ENCODE measurements around the gene RPRD1B.
"Not testable (repeated sequence)": the region's sequence is repeated elsewhere in the genome, so short reads cannot be mapped to it uniquely, and the experiment has no call there.

The RPRD1B gene

DNA sequence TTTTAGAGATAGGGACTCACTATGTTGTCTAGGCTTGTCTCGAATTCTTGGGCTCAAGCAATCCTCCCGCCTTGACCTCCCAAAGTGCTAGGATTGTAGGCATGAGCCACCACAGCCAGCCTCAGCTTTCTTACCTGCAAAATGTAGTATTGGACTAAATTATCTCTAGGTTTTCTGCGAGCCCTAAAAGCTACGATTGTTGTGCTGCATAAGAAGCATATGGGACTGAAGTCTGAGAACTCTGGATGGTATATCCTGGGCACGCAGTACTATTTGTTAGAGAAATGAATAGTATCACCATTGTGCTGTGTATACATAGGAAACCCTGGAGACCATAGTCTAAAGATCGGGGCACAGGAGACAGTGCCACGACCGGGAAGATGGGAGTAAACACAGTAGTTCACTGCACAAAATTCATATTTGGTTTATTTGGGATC, 60.1 kb downstream of the RPRD1B start:
- DNase-seq (ENCODE audit: low read depth), result no peak
- H3K4me3 ChIP-seq (ENCODE audit: control insufficient read depth, low read depth, low read length), result no peak overlapping the region
- TF ChIP-seq, protein P1, sequence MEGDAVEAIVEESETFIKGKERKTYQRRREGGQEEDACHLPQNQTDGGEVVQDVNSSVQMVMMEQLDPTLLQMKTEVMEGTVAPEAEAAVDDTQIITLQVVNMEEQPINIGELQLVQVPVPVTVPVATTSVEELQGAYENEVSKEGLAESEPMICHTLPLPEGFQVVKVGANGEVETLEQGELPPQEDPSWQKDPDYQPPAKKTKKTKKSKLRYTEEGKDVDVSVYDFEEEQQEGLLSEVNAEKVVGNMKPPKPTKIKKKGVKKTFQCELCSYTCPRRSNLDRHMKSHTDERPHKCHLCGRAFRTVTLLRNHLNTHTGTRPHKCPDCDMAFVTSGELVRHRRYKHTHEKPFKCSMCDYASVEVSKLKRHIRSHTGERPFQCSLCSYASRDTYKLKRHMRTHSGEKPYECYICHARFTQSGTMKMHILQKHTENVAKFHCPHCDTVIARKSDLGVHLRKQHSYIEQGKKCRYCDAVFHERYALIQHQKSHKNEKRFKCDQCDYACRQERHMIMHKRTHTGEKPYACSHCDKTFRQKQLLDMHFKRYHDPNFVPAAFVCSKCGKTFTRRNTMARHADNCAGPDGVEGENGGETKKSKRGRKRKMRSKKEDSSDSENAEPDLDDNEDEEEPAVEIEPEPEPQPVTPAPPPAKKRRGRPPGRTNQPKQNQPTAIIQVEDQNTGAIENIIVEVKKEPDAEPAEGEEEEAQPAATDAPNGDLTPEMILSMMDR (IDR thresholded peaks at IDR 0.05; ENCODE audit: control insufficient read depth, insufficient read depth, low read depth, low read length, missing control alignments), result no peak

DNA sequence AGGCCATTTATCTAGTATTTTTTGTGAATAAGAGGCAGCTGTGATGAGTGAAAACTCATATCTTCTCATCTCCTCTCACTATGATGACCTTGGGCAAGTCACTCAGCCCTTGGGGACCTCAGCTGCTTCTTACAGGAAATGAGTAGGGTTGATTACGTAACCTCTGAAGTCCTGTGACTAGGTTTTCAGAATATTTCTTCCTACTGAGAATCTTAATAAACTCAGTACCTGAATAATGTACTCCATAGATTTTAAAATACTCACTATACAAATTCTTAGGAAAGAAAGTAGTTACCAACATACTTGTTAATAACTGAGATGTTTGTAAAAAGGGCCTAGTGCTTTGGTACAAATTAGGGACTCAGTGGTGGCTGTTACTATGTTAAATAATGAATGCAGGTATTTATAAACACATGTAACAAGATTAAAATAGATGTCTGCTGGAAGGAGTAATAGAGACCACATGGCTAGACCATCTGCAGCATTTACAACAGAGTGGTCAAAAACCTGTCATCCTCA, 60.9 kb downstream of the RPRD1B start:
- DNase-seq (ENCODE audit: low read depth), result no peak
- TF ChIP-seq, protein P1 (IDR thresholded peaks at IDR 0.05; ENCODE audit: control insufficient read depth, insufficient read depth, low read depth, low read length, missing control alignments), result no peak
- H3K4me3 ChIP-seq (ENCODE audit: control insufficient read depth, low read depth, low read length), result no peak overlapping the region

DNA sequence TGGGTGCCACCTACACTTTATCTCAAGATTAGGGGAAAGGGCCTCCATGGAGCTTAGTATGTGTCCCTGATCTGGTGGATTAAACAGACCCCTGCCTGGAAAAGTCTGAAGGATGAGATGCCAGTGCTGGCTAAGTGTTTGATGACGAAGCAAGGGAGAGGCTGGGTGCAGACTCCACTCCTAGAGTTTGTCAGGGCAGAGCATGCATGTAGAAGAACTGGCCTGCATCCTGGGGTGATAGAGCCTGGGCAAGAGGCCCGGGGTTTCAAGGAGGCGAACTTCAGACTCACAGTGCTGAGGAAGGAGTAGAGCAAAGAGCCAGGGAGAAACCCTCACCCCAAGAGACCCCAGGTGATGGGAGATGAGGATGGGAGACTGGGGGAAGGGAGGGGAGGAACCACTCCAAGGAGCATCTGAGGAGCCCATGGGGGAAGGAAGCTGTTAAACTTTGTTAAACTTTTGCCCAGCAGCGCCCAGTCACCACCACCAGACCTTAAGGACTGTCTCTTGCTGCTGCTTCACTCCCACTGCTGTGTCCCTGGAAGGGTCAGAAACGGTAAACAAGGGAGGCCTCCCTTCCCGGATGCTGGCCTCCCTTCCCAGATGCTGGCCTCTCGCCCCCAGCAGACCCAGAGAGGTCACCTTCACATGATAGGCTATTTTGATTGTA, 61.6 kb downstream of the RPRD1B start:
- DNase-seq (ENCODE audit: low read depth), result no peak
- no peak overlapping the region for H3K4me3 ChIP-seq (ENCODE audit: control insufficient read depth, low read depth, low read length)
- TF ChIP-seq, protein P1 (IDR thresholded peaks at IDR 0.05; ENCODE audit: control insufficient read depth, insufficient read depth, low read depth, low read length, missing control alignments), result no peak

DNA sequence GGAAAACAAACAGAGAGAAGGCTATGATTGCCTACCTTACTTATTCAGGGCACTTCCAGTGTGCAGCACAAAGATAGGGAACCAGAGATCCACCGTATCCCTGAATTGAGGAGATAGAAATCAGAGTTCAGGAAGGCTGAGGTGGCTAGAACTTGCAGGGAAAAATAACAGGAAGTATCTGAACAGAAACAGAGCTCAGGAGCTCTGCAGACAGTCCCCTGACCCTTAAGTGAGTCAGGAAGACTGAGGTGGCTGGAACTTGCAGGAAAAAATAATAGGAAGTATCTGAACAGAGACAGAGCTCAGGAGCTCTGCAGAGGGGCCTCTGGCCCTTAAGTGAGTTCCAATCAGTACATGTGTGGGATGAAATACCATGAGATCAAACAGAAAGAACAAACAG, 65.4 kb downstream of the RPRD1B start:
- TF ChIP-seq, protein P1 (IDR thresholded peaks at IDR 0.05; ENCODE audit: control insufficient read depth, insufficient read depth, low read depth, low read length, missing control alignments), result no peak
- DNase-seq (ENCODE audit: low read depth), result no peak
- no peak overlapping the region for H3K4me3 ChIP-seq (ENCODE audit: control insufficient read depth, low read depth, low read length)

DNA sequence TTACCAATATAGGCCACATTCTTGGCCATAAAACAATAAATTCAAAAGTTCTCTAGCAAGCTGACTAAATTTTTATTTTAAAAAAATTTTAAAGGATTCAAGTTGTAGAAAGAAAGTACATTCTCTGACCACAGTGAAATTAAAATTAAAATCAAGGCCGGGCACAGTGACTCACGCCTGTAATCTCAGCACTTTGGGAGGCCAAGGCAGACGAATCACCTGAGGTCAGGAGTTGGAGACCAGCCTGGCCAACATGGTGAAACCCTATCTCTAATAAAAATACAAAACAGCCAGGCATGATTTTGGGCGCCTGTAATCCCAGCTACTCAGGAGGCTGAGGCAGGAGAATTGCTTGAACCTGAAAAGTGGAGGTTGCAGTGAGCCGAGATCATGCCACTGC, 68.7 kb downstream of the RPRD1B start:
- H3K4me3 ChIP-seq (ENCODE audit: control insufficient read depth, low read depth, low read length); DNase-seq (ENCODE audit: low read depth): not testable (repeated sequence)

DNA sequence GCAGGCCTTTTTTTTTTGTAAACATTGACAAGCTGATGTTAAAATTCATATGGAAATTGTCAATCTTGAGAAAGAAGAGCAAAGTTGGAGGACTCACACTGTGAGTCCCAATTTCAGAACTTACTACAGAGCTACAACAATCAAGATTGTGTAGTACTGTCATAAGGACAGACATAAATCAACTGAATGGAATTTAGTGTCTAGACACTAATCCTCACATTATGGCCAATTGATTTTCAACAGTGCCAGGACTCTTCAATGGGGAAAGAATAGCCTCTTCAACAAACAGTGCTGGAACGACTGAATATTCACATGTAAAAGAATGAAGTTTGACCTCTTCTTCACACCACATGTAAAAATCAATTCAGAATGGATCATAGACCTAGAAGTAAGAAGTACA, 70.7 kb downstream of the RPRD1B start:
- TF ChIP-seq, protein P1 (IDR thresholded peaks at IDR 0.05; ENCODE audit: control insufficient read depth, insufficient read depth, low read depth, low read length, missing control alignments), result no peak
- no peak for DNase-seq (ENCODE audit: low read depth)
- H3K4me3 ChIP-seq (ENCODE audit: control insufficient read depth, low read depth, low read length), result no peak overlapping the region

DNA sequence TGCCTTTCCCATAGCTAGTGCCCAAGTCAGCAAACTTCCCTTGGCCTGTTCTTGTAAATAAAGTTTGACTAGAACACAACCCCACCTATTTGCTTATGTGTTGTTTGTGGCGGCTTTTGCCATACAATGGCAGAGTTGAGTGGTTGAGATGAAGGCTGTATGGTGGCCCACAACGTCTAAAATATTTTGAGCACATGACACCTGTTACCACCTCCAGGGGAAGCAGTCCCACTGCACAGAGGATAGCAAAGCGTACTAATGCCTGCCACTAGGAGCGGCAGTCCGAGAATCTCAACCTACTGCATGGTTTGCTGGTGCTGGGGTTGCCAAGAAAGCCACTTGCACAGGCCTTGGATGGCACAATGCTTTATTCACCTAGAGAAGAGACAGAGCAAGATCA, 72.9 kb downstream of the RPRD1B start:
- no peak overlapping the region for H3K4me3 ChIP-seq (ENCODE audit: control insufficient read depth, low read depth, low read length)
- no peak for DNase-seq (ENCODE audit: low read depth)
- TF ChIP-seq, protein P1 (IDR thresholded peaks at IDR 0.05; ENCODE audit: control insufficient read depth, insufficient read depth, low read depth, low read length, missing control alignments), result no peak

DNA sequence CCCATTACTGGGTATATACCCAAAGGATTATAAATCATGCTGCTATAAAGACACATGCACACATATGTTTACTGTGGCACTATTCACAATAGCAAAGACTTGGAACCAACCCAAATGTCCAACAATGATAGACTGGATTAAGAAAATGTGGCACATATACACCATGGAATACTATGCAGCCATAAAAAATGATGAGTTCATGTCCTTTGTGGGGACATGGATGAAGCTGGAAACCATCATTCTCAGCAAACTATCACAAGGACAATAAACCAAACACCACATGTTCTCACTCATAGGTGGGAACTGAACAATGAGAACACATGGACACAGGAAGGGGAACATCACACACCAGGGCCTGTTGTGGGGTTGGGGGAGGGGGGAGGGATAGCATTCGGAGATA, 73.8 kb downstream of the RPRD1B start:
- not testable (repeated sequence) for H3K4me3 ChIP-seq (ENCODE audit: control insufficient read depth, low read depth, low read length); DNase-seq (ENCODE audit: low read depth)

DNA sequence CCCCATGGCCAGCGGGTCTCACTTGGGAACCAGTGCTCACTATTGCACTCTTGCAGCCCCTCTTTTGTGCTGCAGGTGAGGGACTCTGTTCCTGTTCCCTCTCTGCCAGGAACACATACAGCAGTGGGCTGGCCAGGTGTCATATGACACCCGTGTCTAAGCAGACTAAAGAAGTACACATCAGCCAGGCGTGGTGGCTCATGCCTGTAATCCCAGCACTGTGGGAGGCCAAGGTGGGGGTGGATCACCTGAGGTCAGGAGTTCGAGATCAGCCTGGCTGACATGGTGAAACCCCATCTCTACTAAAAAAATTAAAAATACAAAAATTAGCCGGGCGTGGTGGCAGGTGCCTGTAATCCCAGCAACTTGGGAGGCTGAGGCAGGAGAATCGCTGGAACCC, 74.4 kb downstream of the RPRD1B start:
- H3K4me3 ChIP-seq (ENCODE audit: control insufficient read depth, low read depth, low read length); DNase-seq (ENCODE audit: low read depth): not testable (repeated sequence)

All from AG09309 (cell line).